ENCODE data around the gene ROM1. TPM values are rescaled to one million over a fixed set of nuclear protein-coding genes. Genes with fewer than 3 reads are reported as not detected.

Gene ROM1
- total RNA-seq, 1 experiment from 2014 or later, result 2.7 TPM

DNA sequence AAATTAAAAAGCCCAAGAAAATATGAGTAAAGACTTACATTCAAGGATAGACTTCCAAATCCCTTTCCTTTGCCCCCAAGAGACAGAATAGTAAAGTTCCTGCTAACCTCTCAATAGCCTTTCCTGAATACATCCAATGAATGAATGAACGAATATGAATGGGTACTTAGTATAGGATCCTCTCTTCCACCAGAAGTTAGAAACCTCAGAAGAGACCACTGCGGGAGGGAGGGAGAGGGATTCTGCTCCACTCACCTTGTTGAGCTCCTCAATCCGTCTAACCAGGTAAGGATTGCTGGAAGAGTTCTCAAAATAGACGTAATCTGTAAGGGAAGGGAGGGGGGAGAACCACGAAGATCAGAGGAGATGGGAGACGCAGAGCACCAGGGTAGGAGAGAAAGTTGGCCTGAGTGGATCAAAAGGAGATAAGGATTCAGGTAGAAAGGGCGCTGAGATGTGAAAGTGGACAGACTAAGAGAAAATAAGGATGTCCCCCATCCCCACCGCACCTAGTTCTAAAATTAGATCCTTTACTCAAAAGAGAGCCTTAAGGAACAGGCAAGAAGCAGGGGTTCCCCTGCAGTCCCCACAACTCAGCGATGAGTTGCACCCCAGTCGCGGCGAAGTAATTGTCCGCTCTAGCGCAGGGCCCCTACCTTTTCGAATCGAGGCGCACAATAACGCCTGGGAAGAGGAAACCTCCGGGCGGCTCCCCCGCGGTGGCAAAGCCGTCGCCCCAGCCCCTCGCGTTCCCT, 12.5 kb upstream of the ROM1 start:
- Histone ChIP-seq H3K9me3 (ENCODE audit: control insufficient read depth, insufficient read depth, low read depth, low read length) (no peaks in the 10 kb centered on the region), H3K36me3 (ENCODE audit: control insufficient read depth, insufficient read depth, low read length) (peaks cover 27% of the 10 kb centered on the region), H3K27me3 (ENCODE audit: control insufficient read depth, insufficient read depth, low read length) (no peaks in the 10 kb centered on the region), H3K27ac (ENCODE audit: low read length) (peak overlapping the region; percentile 98), H3K4me1 (ENCODE audit: control insufficient read depth, insufficient read depth, low read length) (peaks cover 26% of the 10 kb centered on the region), H3K4me3 (ENCODE audit: low read depth in 2 of 2, low read length in 2 of 2) (peak overlapping the region; percentile 70 to 76)
- POLR2A ChIA-PET, result interaction anchor here (0.5 to 1.9 kb wide), 6 partner anchors 9 to 188 kb away, joined by 3 to 8 read pairs (median 6); partner anchors contain the start of genes B3GAT3 and TUT1
- no peak for ATAC-seq
- DNase-seq (ENCODE audit: low read depth, low spot score), result no peak
- in situ Hi-C loops (cut with HindIII; ENCODE audit: low pct_unique_long_range_greater_than_20kb, low sequenced_read_pairs), result no loop called here
- TF ChIP-seq POLR2AphosphoS5 (IDR thresholded peaks at IDR 0.05; ENCODE audit: low read depth, low read length) (no peak), TCF7L2 (IDR thresholded peaks at IDR 0.05; ENCODE audit: low read depth, low read length) (no peak), SIN3A (IDR thresholded peaks at IDR 0.05; ENCODE audit: borderline replicate concordance, insufficient read depth, low read depth, low read length) (no peak)
- TF ChIP-seq, protein P1, sequence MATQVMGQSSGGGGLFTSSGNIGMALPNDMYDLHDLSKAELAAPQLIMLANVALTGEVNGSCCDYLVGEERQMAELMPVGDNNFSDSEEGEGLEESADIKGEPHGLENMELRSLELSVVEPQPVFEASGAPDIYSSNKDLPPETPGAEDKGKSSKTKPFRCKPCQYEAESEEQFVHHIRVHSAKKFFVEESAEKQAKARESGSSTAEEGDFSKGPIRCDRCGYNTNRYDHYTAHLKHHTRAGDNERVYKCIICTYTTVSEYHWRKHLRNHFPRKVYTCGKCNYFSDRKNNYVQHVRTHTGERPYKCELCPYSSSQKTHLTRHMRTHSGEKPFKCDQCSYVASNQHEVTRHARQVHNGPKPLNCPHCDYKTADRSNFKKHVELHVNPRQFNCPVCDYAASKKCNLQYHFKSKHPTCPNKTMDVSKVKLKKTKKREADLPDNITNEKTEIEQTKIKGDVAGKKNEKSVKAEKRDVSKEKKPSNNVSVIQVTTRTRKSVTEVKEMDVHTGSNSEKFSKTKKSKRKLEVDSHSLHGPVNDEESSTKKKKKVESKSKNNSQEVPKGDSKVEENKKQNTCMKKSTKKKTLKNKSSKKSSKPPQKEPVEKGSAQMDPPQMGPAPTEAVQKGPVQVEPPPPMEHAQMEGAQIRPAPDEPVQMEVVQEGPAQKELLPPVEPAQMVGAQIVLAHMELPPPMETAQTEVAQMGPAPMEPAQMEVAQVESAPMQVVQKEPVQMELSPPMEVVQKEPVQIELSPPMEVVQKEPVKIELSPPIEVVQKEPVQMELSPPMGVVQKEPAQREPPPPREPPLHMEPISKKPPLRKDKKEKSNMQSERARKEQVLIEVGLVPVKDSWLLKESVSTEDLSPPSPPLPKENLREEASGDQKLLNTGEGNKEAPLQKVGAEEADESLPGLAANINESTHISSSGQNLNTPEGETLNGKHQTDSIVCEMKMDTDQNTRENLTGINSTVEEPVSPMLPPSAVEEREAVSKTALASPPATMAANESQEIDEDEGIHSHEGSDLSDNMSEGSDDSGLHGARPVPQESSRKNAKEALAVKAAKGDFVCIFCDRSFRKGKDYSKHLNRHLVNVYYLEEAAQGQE (IDR thresholded peaks at IDR 0.05; ENCODE audit: insufficient read depth in 1 of 2, low read depth in 2 of 2, low read length in 1 of 2), result no peak
- TF ChIP-seq, protein P2, sequence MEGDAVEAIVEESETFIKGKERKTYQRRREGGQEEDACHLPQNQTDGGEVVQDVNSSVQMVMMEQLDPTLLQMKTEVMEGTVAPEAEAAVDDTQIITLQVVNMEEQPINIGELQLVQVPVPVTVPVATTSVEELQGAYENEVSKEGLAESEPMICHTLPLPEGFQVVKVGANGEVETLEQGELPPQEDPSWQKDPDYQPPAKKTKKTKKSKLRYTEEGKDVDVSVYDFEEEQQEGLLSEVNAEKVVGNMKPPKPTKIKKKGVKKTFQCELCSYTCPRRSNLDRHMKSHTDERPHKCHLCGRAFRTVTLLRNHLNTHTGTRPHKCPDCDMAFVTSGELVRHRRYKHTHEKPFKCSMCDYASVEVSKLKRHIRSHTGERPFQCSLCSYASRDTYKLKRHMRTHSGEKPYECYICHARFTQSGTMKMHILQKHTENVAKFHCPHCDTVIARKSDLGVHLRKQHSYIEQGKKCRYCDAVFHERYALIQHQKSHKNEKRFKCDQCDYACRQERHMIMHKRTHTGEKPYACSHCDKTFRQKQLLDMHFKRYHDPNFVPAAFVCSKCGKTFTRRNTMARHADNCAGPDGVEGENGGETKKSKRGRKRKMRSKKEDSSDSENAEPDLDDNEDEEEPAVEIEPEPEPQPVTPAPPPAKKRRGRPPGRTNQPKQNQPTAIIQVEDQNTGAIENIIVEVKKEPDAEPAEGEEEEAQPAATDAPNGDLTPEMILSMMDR (IDR thresholded peaks at IDR 0.05), result no peak
- BruUV-seq (replicated peaks), result no TSS peak
- intact Hi-C loops (cut with micrococcal nuclease; ENCODE audit: unreplicated experiment), result no loop called here
- CTCF ChIA-PET, result no interaction called here

- peaks cover 23% of the 10 kb centered on the region for H3K36me3 ChIP-seq (ENCODE audit: control insufficient read depth, insufficient read depth, low read length)
- H3K27ac ChIP-seq (ENCODE audit: low read length), result peak overlapping the region; percentile 98
- peak overlapping the region; percentile 70 to 76 for H3K4me3 ChIP-seq (ENCODE audit: low read depth in 2 of 2, low read length in 2 of 2)
- no peak for DNase-seq (ENCODE audit: low read depth, low spot score)
- intact Hi-C loops (cut with micrococcal nuclease; ENCODE audit: unreplicated experiment) (no loop called here), in situ Hi-C loops (cut with HindIII; ENCODE audit: low pct_unique_long_range_greater_than_20kb, low sequenced_read_pairs) (no loop called here)
- CTCF ChIA-PET, result interaction anchor here (1.3 kb wide), 1 partner anchor 11 kb away, joined by 5 read pairs; no protein-coding TSS in a partner anchor
- peaks cover 26% of the 10 kb centered on the region for H3K4me1 ChIP-seq (ENCODE audit: control insufficient read depth, insufficient read depth, low read length)
- no TSS peak for BruUV-seq (replicated peaks)
- no peak for TF ChIP-seq SIN3A (IDR thresholded peaks at IDR 0.05; ENCODE audit: borderline replicate concordance, insufficient read depth, low read depth, low read length)
- TF ChIP-seq, protein P2 (IDR thresholded peaks at IDR 0.05), result no peak
- POLR2A ChIA-PET, result interaction anchor here (0.6 to 1.9 kb wide), 3 partner anchors 9 to 67 kb away, joined by 3 to 8 read pairs (median 7); partner anchors contain the start of gene TUT1
- ATAC-seq, result peak; percentile 31; the same call in 1 of the 2 replicates
- no peaks in the 10 kb centered on the region for H3K27me3 ChIP-seq (ENCODE audit: control insufficient read depth, insufficient read depth, low read length)
- no peaks in the 10 kb centered on the region for H3K9me3 ChIP-seq (ENCODE audit: control insufficient read depth, insufficient read depth, low read depth, low read length)
These were observed 12.0 kb upstream of the ROM1 start for GRCh38 chr11:62601122-62601371.

Data from Panc1 (cell line).